Fibroblast of skin of back (primary cell): ENCODE measurements around the gene SPIRE1. TPM values are rescaled to one million over a fixed set of nuclear protein-coding genes. Genes with fewer than 3 reads are reported as not detected.

Source experiments
- DNase-seq: peaks from one replicate; pipeline ENCODE4 v3.0.0-alpha.2; 2013
- polyA plus RNA-seq, 2 experiments: library from polyadenylated mRNA; unstranded; fragments of 120-200 nt; gene quantifications; one replicate each; pipeline ENCODE4 v1.2.1, GENCODE V29; 2013; ENCODE audit not compliant: insufficient read length in 2 of 2

SPIRE1 gene
- 22.3 TPM for polyA plus RNA-seq (2013, experiment 1 of 2; ENCODE audit: insufficient read length)
- 19.3 TPM for polyA plus RNA-seq (2013, experiment 2 of 2; ENCODE audit: insufficient read length)

DNA sequence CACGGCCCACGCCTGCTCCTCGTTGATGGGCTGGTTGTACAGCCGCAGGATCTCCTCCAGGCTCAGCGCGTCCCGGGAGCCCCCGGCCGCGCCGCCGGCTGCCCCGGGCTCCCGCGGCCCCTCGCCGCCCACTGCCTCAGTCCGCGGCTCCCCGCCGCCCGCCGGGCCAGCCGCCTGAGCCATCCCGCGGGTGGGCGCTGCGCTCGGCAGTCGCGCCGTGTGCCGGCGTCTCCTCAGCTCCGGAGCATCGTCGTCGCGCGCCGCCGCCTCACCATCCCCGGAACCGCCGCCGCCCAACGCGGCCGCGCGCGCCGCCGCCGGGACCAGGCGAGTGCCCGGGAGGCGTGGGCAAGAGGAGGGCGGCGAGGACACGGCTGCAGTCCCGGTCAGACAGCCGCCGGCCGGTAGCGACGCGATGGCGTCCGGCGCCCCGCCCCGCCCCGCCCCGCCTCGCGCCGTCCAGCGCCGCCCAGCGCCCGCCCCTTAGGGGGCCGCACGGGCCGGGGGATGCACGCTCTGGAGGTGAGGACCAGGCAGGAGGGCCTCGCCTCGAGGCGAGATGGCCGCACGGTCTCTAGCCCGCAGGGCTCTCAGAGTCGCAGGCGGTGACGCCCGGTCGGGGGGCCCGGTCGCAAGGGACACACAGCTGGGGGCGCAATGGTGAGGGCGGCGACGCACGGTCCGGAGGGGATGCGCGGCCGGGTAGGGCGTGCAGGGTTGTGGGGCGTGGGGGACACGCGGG is at the start of gene SPIRE1:
TSS of gene SPIRE1 (minus strand) at position 424 of the 742 bp plus-strand sequence. CDS start at position 183, 241 bp downstream.
- DNase-seq: peak; percentile 80

DNA sequence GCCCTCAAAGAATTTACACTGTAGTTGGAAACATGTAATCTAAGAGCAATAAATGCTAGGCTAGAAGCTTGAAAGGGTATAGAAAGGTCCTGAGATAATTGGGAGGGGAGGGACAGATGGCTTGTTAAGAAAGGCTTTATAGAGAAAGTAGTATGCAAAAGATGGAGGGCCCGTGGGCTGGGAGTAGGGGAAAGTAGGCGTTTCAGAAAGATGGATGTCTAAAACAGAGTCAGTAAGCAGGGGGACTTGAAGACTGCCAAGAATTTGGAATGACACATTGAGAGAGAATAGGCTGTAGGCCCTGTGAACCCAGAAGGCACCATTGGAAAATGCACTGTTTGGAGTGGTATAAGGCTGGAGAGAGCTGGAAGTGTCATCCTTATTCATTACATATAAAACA is 45.8 kb upstream of the SPIRE1 start:
- DNase-seq: peak; percentile 44

DNA sequence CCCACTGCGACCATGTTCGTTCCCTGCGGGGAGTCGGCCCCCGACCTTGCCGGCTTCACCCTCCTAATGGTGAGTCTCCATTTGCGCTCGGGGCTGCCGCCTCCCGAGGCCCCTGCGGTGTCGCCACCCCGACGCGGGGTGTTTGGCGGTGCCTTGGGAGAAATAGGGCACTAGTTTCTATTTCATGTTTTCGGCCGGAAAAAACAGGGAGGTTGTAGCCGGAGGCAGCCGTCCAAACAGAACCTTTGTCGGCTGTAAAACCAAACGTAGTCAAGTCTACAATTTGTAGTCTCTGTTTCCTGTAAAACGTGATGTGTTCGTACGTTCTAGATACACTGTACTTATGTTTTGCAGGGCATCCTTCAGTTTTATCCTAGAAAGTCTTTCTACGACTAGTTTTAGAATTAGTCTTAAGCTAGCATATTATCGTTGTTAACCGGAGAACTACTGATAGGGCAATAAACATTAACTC is 45.2 kb upstream of the SPIRE1 start:
- no peak for DNase-seq

DNA sequence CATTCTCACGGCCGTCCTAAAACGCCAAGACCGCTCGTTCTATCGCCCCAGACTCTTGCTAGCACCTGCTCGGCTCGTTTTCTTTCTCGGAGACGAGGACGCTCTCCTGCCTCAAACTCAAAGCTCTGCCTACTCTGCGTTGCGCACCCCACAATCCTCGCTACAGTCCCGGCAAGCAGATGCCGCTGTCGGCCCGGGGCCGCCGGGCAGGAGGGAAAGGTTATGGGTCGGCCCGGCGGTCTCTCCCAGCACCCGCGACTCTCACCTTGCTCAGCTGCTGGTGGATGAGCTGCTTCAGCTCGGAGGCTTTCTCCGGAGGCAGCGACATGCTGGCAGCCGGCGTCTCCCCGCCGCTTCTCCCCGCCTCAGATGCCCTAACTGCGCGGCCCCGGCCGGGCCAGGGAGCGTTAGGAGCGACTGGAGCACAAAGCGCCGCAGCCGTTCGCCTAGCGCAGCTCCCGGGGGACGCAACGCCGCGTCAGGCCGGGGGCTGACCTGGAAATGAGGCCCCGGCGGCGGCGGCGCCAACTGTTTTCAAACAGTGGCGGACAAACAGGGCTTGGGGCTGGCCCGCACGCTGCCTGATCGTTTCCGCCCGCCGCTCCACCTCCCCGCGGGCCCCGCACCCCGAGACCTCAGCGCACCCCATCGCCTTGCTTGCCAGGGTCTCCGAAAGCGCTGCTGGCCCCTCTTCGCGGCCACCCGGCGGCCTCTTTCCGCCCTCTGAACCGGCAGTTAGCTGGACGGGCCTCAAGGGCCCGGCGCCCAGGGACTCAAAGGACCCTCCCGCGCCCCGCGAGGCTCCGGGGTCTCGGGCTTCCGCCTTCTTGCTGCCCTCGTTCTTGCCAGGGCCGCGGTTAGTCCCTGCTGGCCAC is 44.6 kb upstream of the SPIRE1 start, which contains the start of the genes CEP76 and PSMG2:
TSS of gene CEP76 (minus strand) at position 503 of the 875 bp plus-strand sequence. CDS start at position 328, 175 bp downstream.
TSS of gene PSMG2 (plus strand) at position 822 of the 875 bp plus-strand sequence. CDS start 66 bp downstream, outside the sequence.
- DNase-seq: peak; percentile 91

DNA sequence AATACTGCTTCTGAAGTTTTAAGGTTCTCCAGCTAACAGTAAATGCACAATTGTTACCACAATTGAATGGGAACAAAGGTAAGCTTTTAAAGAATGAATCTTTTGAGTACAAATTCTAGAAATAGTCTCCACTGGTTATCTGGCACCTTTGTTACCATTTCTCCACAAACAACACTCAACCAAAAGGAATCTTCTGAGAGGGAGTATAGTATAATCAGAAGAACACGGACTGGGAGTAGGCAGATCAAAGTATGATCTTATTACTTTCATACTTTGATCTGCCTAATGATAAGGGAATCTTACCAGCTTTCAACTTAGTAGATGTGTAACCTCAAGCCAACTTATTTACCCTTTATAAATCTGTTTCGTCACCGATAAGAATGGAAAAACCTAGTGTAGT is 43.3 kb upstream of the SPIRE1 start:
- no peak for DNase-seq

DNA sequence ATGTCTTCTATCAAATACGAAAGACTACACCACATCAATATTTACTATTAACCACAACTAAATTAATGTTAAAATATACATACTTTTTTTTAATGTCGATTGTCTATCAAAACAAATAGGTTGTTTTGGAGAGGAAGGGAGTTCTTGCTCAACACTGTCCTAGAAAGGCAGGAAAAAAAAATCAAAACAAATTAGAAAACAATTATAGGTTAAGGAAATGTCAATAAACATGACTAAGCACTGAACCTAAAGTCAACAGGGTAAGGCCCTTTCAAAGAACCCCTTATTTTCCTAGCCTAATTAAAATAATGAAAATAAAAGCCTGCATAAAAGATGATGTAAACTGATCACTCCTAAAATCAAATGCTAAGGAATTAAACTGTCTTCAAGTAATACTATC is 41.8 kb upstream of the SPIRE1 start:
- DNase-seq: no peak

DNA sequence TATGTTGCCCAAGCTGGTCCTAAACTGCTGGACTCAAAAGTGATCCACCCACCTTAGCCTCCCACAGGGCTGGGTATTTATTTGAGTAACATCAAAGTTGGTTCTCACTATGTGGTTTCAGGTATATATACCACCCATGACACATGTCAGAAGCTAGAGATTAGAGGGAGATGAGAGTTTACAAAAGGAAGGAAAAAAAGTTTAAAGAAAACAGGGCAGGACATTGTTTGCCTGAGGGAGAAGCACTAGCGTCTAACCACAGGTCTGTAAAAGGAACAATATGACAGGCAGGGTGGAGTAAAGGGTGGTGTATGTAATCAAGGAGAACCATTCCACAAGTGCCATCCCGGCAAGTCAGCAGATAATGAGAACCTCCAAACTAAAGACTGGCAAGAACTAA is 36.1 kb upstream of the SPIRE1 start:
- DNase-seq: peak; percentile 2

DNA sequence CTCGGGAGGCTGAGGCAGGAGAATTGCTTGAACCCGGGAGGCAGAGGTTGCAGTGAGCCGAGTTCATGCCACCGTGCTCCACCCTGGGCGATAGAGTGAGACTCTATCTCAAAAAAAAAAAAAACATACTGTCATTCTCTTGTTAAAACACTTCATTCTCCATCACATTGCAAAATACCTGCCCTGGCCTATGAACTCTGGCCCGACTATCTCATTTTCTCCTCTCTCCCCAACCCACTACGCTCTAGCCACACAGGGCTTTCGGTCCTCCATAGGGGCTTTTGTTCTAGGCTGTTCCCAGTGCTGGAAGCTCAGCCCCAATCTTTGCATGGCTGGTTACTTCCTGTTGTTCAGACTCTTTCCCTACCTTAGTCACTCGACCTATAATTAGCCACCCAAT is 34.3 kb upstream of the SPIRE1 start:
- no peak for DNase-seq

DNA sequence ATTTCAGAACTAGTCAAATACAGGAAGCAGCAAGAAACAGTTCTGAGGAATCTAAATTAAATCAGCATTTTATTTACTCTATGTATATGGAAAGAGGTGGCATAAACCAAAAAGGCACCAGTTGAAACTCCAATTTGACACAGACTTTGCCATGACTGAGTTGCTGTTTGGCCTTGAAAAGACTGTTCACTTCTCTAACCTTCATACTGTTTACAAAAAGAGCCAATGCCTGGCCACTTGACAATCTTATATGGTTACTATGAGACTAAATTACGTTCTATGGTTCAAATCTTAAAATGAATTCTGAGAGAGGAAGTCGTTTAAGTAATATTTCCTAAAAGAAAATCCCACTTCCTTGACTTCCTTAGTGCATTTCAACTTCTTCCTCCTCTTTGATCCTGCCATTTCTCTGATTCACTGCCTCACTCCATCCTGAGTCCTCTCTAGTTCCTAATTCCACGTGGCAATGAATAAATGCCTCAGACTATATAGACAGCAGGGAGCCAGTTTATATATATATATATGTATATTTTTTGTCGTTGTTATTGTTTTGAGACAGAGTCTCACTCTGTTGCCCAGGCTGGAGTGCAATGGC is 31.4 kb upstream of the SPIRE1 start:
- no peak for DNase-seq

DNA sequence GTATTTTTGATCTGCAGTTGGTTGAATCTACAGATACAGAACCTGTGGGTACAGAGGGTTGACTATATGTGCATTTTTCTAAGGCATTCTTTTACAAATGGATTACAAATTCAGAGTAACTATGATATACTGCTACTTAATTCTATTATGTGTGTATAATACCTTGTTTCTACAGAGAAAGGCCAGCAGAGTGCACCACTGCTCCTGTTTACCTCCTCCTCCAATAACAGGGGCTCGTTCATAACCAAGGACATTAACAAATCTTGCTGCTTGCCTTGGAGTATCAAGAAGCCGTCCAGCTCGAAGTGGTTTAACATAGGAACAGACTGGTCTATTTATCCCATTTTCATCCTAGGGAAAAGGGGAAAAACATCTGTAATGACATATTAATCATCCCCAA is 28.2 kb upstream of the SPIRE1 start:
- peak; percentile 13 for DNase-seq

DNA sequence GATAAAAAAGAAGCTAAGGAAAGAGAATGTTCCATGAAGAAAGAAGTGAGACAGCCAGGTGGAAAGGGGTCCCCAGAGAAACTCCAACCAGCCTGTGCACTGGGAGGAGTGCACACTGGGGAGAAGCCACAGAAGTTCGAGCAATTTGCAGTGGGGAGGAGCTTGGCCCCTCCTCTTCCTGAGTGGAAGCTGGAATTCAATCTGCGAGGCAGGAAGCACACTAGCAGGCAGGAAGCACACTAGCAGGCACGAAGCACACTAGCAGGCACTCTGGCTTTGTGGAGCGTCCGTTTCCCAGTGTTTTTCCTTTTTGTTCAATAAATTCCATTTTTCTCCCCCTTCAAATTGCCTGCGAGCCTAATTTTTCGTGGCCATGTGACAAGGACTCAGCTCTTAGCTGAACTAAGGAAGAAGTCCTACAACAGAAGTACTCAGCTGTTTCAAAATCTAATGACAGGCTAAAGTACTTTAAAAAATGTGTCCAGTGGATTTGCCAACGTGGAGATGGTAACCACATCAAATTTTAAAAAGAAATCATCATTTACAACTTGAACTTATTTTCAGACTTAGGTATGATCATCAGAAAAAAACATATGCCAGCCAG is 21.4 kb upstream of the SPIRE1 start:
- DNase-seq: peak; percentile 73

DNA sequence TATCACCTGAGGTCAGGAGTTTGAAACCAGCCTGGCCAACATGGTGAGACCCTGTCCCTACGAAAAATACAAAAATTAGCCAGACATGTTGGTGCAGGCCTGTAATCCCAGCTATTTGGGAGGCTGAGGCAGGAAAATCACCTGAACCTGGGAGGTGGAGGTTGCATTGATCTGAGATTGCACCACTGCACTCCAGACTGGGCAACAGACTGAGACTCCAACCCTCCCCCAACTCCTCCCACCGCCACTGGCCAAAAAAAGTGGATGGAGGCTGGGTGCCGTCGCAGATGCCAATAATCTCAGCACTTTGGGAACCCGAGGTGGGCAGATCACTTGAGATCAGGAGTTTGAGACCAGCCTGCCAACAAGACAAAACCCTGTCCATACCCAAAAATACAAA is 10.1 kb upstream of the SPIRE1 start:
- DNase-seq: no peak

DNA sequence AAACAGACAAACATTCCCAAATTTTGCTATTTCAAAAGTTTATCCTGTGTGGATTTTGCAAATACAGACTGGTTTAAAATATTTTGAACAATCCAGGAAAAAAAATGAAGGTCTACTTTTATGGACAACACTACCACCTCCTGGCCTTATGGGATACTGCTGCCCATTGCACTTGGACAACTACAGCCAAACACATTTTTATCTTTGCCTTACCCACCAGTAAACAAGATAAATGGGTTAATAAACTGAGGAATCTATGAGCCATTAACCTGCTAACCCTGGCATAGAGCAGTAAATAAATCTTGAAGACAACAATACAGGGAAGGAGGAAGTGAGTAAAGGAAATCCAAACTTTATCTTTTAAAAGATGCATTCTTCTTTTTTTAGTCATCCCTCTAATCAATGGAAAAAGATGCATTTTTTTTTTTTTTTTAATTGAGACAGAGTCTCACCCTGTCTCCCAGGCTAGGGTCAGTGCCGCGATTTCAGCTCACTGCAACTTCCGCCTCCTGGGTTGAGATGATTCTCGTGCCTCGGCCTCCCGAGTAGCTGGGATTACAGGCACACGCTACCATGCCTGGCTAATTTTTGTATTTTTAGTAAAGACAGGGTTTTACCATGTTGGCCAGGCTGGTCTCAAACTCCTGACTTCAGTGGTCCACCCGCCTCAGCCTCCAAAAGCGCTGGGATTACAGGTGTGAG is 2.1 kb upstream of the SPIRE1 start:
- DNase-seq: peak; percentile 55

DNA sequence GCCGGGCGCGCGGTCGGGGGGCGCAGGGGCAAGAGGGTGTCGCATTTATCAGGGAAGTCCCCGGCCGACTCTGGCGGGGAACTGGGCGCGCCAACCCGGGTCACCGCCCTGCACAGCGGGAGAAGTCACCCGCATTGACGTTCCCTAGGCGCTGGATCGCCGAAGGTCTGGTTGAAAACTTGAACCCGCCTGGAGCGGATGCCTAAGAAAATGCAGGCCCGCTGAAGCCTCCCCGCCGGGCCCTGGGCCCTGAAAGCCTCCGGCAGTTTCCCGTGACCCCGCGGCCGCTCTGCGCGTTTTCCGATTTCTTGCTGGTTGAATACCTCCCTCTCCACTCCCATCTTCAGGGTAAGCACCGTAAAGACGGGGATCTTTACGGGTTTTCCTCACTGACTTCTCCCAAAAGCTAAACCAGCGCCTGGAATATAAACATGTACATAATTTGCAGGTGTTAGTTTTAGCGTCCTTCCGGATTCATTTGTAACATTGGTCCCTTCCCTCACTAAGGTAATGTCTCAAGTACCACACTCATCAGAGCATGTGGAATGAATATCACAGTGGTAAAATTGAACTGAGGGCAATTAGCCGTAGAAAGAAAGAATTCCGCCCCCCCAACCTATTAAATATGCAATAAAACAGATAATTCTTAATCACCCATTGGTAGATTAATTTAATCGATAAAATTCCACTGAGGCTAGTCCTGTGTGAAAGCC is 675 bp upstream of the SPIRE1 start:
- DNase-seq: peak; percentile 26

DNA sequence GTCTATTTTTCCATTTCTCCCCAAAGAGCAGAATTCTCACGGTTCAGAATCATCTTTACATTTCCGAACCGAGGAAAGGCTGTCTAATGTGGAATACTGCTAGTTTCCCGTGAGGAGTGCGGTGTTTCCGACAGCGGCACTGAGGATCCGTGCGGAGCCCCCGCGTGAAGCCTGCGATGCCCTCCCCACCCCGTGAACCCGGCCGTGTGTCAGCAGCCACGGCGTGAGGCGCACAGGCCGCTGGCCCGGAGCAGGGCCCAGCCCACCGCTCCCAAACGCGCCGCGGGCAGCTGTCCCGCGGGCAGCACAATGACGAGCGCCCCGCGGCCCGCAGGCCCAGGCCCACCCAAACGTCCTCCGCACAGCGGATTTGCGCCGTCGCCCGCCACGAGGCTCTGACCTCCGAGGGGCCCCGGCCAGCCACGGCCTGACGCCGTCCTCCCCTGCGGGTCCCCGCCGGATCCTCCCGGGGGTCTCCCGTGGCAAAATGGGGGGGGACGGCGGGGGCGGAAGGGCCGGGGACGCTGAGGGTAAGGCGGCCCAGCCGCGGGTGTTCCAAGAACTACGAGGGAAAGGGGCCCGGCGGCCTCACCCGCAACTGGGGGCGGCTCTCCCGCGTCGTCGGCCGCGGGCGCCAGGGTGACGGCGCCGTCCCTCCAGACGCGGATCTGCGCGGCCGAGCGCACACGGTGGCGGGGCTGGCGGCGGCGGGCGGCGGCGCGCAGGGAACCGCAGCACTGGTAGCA is 796 bp downstream of the SPIRE1 start:
- DNase-seq: peak; percentile 51

DNA sequence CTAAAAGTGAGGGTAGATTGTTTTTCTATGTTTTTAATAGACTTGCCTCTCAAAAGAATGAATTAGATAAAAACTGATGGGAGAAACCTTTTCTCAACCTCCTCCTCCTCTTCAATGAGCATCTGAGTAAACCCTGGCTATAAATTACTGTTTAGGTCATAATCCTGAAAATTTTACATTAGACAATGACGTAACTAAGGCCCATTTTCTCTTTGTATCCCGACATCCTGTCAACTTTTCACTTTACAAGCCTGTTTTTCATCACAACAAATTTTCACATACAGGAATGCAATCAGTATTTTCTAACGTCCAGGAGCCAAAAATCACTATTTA is 1.3 kb downstream of the SPIRE1 start:
- peak; percentile 39 for DNase-seq

DNA sequence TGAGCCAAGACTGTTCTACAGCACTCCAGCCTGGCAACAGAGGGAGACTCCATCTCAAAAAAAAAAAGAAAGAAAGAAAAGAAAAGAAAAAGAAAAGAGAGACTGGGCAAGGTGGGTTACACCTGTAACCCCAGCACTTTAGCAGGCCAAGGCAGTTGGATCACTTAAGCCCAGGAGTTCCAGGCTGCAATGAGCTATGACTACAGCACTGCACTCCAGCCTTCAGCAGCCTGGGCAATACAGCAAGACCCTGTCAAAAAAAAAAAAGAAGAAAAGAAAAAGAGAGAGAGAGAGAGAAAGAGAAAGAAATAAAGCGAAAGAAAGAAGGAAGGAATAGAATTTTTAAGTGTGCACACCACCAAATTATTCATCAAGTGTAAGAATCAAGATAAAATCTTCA is 2.9 kb downstream of the SPIRE1 start:
- no peak for DNase-seq

DNA sequence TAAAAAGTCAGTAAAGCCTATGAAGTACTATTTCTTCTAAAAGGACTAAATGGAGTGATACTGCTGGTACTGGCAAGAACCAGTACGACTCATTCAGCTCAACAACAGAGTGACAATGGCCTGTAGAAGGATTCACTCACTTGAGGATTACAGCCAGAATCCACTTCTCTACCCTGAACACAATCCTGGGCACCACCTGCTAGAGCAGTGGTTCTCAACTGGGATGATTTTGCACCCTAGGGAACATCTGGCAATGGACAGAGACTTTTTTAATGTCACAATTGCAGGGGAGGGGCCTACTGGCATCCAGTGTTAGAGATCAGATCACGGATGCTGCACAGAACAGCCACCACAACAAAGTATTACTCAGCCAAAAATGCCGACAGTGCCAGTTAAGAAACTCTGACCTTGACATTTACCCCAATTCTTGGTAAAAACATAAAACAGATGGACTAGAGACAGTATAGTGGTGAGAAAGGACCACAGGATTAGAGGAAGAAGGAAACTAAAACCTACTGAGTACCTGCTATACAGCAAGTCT is 5.0 kb downstream of the SPIRE1 start:
- peak; percentile 55 for DNase-seq

DNA sequence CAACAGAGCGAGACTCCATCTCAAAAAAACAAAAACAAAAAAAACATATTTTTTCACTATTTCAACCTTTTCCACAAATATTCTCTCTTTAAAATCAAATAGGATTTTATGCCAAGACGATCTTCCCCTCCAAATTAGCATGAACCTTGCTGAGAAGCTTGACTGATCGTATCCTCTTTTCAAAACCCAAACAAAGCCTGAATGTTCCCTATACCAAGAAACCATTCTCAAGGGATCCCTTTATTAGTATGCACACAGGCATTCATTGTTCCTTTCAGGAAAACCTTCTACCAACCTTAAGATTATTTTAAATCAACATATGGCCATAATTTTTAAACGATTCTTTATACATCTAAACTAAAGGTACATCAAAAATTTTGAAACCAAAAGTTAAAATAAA is 6.3 kb downstream of the SPIRE1 start:
- no peak for DNase-seq

DNA sequence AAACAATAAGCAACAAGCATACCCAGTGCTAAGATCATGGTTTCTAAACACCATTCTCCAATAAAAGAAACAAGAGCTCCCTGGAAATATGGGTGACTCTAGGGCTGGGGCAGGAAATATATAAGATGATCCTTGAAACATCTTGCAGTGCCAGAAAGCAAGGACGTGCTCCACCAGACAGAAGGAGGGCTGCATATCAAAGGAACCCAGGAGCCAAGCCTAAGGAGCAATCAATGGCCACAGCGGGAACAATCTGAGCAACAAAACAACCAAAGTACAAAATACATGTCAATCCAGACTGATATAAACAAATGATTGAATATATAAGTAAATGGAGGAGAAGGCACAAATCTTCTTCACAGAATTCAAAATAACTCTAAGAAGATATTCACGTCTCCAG is 10.1 kb downstream of the SPIRE1 start:
- no peak for DNase-seq
